Upper lobe of left lung (tissue), 6 donors: ENCODE data around the gene CTNNBIP1. TPM values are rescaled to one million over a fixed set of nuclear protein-coding genes. Genes with fewer than 3 reads are reported as not detected.

Experiments used
- ATAC-seq, 2 donors: fragments of 200-7000 bp; cut with Tn5 transposase; one replicate each; pipeline ENCODE4 v1.9.1; 2022; ENCODE audit warnings: mild to moderate bottlenecking in 2 of 2, moderate library complexity in 2 of 2; ENCODE audit not compliant: low FRiP score in 2 of 2
- DNase-seq, 2 donors: peaks; one replicate each; pipeline ENCODE4 v3.0.0-alpha.2; 2019 to 2020
- H3K27ac ChIP-seq, 4 donors: fragments of 200-600 bp; sonication (generic); one replicate each; pipeline ENCODE4 v1.5.1; 2016 to 2019
- H3K27me3 ChIP-seq, 4 donors: fragments of 200-600 bp; sonication (generic); one replicate each; pipeline ENCODE4 v1.5.1; 2017 to 2019
- H3K36me3 ChIP-seq, 4 donors: fragments of 200-600 bp; sonication (generic); one replicate each; pipeline ENCODE4 v1.5.1; 2016 to 2019
- H3K4me1 ChIP-seq, 4 donors: fragments of 200-600 bp; sonication (generic); one replicate each; pipeline ENCODE4 v1.5.1; 2018 to 2019
- H3K4me3 ChIP-seq, 4 donors: fragments of 200-600 bp; sonication (generic); one replicate each; pipeline ENCODE4 v1.5.1; 2017 to 2019; ENCODE audit warnings: mild to moderate bottlenecking in 2 of 4, moderate library complexity in 1 of 4
- H3K9me3 ChIP-seq, 4 donors: fragments of 200-600 bp; sonication (generic); one replicate each; pipeline ENCODE4 v1.5.1; 2018 to 2019
- CTCF ChIP-seq, 6 experiments: fragments of 450-650 bp in 4 of 6; fragments of 200-600 bp in 2 of 6; sonication (generic) in 2 of 6; IDR thresholded peaks; one replicate each; pipeline ENCODE4 v1.5.1; 2016 to 2019; ENCODE audit warnings: antibody characterized with exemption in 6 of 6
- EP300 ChIP-seq, 4 donors: sonication (generic); formaldehyde crosslinking; IDR thresholded peaks; one replicate each; pipeline ENCODE4 v1.5.1; 2017; ENCODE audit warnings: antibody characterized with exemption in 4 of 4, control low read depth in 2 of 4
- POLR2A ChIP-seq, 4 donors: fragments of 450-650 bp; IDR thresholded peaks; one replicate each; pipeline ENCODE4 v1.5.1; 2016 to 2017; ENCODE audit warnings: antibody characterized with exemption in 4 of 4, mild to moderate bottlenecking in 2 of 4
- POLR2AphosphoS5 ChIP-seq, 2 donors: sonication (generic); formaldehyde crosslinking; IDR thresholded peaks; one replicate each; pipeline ENCODE4 v1.5.1; 2017; ENCODE audit warnings: antibody characterized with exemption in 2 of 2
- WGBS, 2 donors: methylation state at CpG; one replicate each; pipeline ENCODE4 v1.1.5; 2017 to 2018; 5-methylcytosine and 5-hydroxymethylcytosine counted together
- total RNA-seq, 6 donors: library from RNA; depleted of rRNA in 4 of 6; stranded (reverse); fragments of >200 nt in 4 of 6; gene quantifications; one replicate each; pipeline versions ENCODE4 v1.1.0 to v1.2.1, GENCODE V29; 2016 to 2021
- donor health status: DM: no; HTN: no; CAD: no; lungs with moderate emphysema.
- donor health status: DM: no; HTN: yes; CAD: no; lungs with severe emphysema.

The CTNNBIP1 gene
- total RNA-seq, 6 donors from 2014 or later, result 39.8 to 85.8 (median 73.1) TPM

- no peak overlapping the region for H3K4me3 ChIP-seq
- no peaks in the 10 kb centered on the region for H3K9me3 ChIP-seq
- no peak for ATAC-seq
- peaks cover 0 to 6% (median 2%) of the 10 kb centered on the region in 4 donors for H3K36me3 ChIP-seq
- peaks cover 2 to 13% (median 9%) of the 10 kb centered on the region in 4 donors for H3K4me1 ChIP-seq
- WGBS, 2 donors, result 82 to 84% methylated on average over 6 to 10 of the region's 10 CpGs
- no peak overlapping the region for H3K27ac ChIP-seq
- DNase-seq, result no peak
- no peaks in the 10 kb centered on the region for H3K27me3 ChIP-seq
- no peak for TF ChIP-seq CTCF (IDR thresholded peaks at IDR 0.05)
- no peak for TF ChIP-seq POLR2AphosphoS5 (IDR thresholded peaks at IDR 0.05)
- no peak for TF ChIP-seq POLR2A (IDR thresholded peaks at IDR 0.05)
- TF ChIP-seq EP300 (IDR thresholded peaks at IDR 0.05), result no peak
Observed at GRCh38 chr1:9877962-9878361, 32.1 kb downstream of the CTNNBIP1 start.

- DNase-seq (no peak), ATAC-seq (no peak)
- Histone ChIP-seq H3K4me3 (no peak overlapping the region), H3K4me1 (peaks cover 0 to 13% (median 7%) of the 10 kb centered on the region in 4 donors), H3K27ac (peak overlapping the region in 2 of 4 donors; percentile 13 to 40), H3K36me3 (peaks cover 0 to 21% (median 9%) of the 10 kb centered on the region in 4 donors), H3K27me3 (no peaks in the 10 kb centered on the region), H3K9me3 (no peaks in the 10 kb centered on the region)
- 70% methylated on average over 6 of the region's 6 CpGs for WGBS, 2 donors
- TF ChIP-seq CTCF (IDR thresholded peaks at IDR 0.05) (no peak), POLR2A (IDR thresholded peaks at IDR 0.05) (no peak)
Observed at GRCh38 chr1:9875636-9876000, 34.5 kb downstream of the CTNNBIP1 start.

- H3K9me3 ChIP-seq, result no peaks in the 10 kb centered on the region
- DNase-seq, result peak; percentile 64 to 69
- H3K27ac ChIP-seq, result peak overlapping the region in 2 of 4 donors; percentile 13 to 40
- peak; percentile 80 to 90 for ATAC-seq
- H3K27me3 ChIP-seq, result no peaks in the 10 kb centered on the region
- peaks cover 0 to 27% (median 14%) of the 10 kb centered on the region in 4 donors for H3K36me3 ChIP-seq
- peaks cover 0 to 13% (median 7%) of the 10 kb centered on the region in 4 donors for H3K4me1 ChIP-seq
- 39 to 46% methylated on average over 10 to 25 of the region's 25 CpGs for WGBS, 2 donors
- no peak overlapping the region for H3K4me3 ChIP-seq
- TF ChIP-seq EP300 (IDR thresholded peaks at IDR 0.05) (no peak), CTCF (IDR thresholded peaks at IDR 0.05) (peak; percentile 84 to 93 (median 88)), POLR2AphosphoS5 (IDR thresholded peaks at IDR 0.05) (no peak), POLR2A (IDR thresholded peaks at IDR 0.05) (no peak)
Observed at GRCh38 chr1:9874959-9875635, 35.0 kb downstream of the CTNNBIP1 start.

GRCh38 chr1:9874412-9874811, 35.7 kb downstream of the CTNNBIP1 start:
- ATAC-seq (no peak), DNase-seq (no peak)
- WGBS, 2 donors, result 77 to 81% methylated on average over 3 of the region's 3 CpGs
- Histone ChIP-seq H3K4me3 (no peak overlapping the region), H3K4me1 (peaks cover 0 to 13% (median 7%) of the 10 kb centered on the region in 4 donors), H3K27ac (no peak overlapping the region), H3K27me3 (no peaks in the 10 kb centered on the region), H3K36me3 (peaks cover under 1 to 33% (median 20%) of the 10 kb centered on the region in 4 donors), H3K9me3 (no peaks in the 10 kb centered on the region)
- TF ChIP-seq CTCF (IDR thresholded peaks at IDR 0.05), result no peak
- TF ChIP-seq EP300 (IDR thresholded peaks at IDR 0.05), result no peak
- no peak for TF ChIP-seq POLR2A (IDR thresholded peaks at IDR 0.05)
- no peak for TF ChIP-seq POLR2AphosphoS5 (IDR thresholded peaks at IDR 0.05)

GRCh38 chr1:9873992-9874391, 36.1 kb downstream of the CTNNBIP1 start:
- DNase-seq, result no peak
- H3K4me3 ChIP-seq, result no peak overlapping the region
- no peaks in the 10 kb centered on the region for H3K9me3 ChIP-seq
- ATAC-seq, result no peak
- no peak for TF ChIP-seq EP300 (IDR thresholded peaks at IDR 0.05)
- TF ChIP-seq POLR2AphosphoS5 (IDR thresholded peaks at IDR 0.05), result no peak
- peaks cover 0 to 13% (median 7%) of the 10 kb centered on the region in 4 donors for H3K4me1 ChIP-seq
- WGBS, 2 donors, result 89 to 96% methylated on average over 5 of the region's 5 CpGs
- H3K36me3 ChIP-seq, result peaks cover 2 to 38% (median 24%) of the 10 kb centered on the region in 4 donors
- no peaks in the 10 kb centered on the region for H3K27me3 ChIP-seq
- no peak overlapping the region for H3K27ac ChIP-seq
